Measurements from ENCODE around the gene ABCC9.

The ABCC9 gene

GRCh38 chr12:21851151-21851550, 90.1 kb downstream of the ABCC9 start:
- ChIA-PET POLR2A (no interaction called here), CTCF (no interaction called here)
- no peak for DNase-seq (ENCODE audit: extremely low spot score)
- TF ChIP-seq FOXM1 (IDR thresholded peaks at IDR 0.05; ENCODE audit: borderline replicate concordance): no peak

- CTCF ChIA-PET: no interaction called here
Observed at GRCh38 chr12:21850419-21850818, 90.8 kb downstream of the ABCC9 start.

GRCh38 chr12:21849878-21850277, 91.3 kb downstream of the ABCC9 start:
- TF ChIP-seq NFRKB (IDR thresholded peaks at IDR 0.05): no peak
- TF ChIP-seq PKNOX1 (IDR thresholded peaks at IDR 0.05): no peak
- no peak for TF ChIP-seq FOXM1 (IDR thresholded peaks at IDR 0.05; ENCODE audit: borderline replicate concordance)
- TF ChIP-seq ELF4 (IDR thresholded peaks at IDR 0.05): no peak
- no peak for TF ChIP-seq FOXA1 (IDR thresholded peaks at IDR 0.05)
- no peak for TF ChIP-seq ZNF384 (IDR thresholded peaks at IDR 0.05)
- TF ChIP-seq HDGF (IDR thresholded peaks at IDR 0.05; ENCODE audit: borderline replicate concordance): no peak
- no peak for TF ChIP-seq SP1 (IDR thresholded peaks at IDR 0.05)
- TF ChIP-seq CTBP1 (IDR thresholded peaks at IDR 0.05; ENCODE audit: borderline replicate concordance): no peak
- no peak for TF ChIP-seq BHLHE40 (IDR thresholded peaks at IDR 0.05; ENCODE audit: borderline replicate concordance)
- no peak for TF ChIP-seq TARDBP (IDR thresholded peaks at IDR 0.05)
- CTCF ChIA-PET: interaction anchor here (0.5 kb wide), 1 partner anchor 91 kb away, joined by 3 read pairs; no protein-coding TSS in a partner anchor
- DNase-seq (ENCODE audit: extremely low spot score): no peak
- POLR2A ChIA-PET: no interaction called here

More at GRCh38 chr12:21850419-21850818, 90.8 kb downstream of the ABCC9 start:
- POLR2A ChIA-PET: no interaction called here
- no peak for DNase-seq (ENCODE audit: extremely low spot score)
- no peak for TF ChIP-seq CTBP1 (IDR thresholded peaks at IDR 0.05; ENCODE audit: borderline replicate concordance)
- no peak for TF ChIP-seq FOXK2 (IDR thresholded peaks at IDR 0.05)
- TF ChIP-seq HDGF (IDR thresholded peaks at IDR 0.05; ENCODE audit: borderline replicate concordance): no peak
- no peak for TF ChIP-seq ZNF384 (IDR thresholded peaks at IDR 0.05)

GRCh38 chr12:21848192-21848591, 93.0 kb downstream of the ABCC9 start:
- TF ChIP-seq SP1 (IDR thresholded peaks at IDR 0.05) (no peak), SUZ12 (IDR thresholded peaks at IDR 0.05) (no peak), LEF1 (IDR thresholded peaks at IDR 0.05; ENCODE audit: borderline replicate concordance) (no peak), NFRKB (IDR thresholded peaks at IDR 0.05) (no peak), CTBP1 (IDR thresholded peaks at IDR 0.05; ENCODE audit: borderline replicate concordance) (no peak), FOXM1 (IDR thresholded peaks at IDR 0.05; ENCODE audit: borderline replicate concordance) (no peak)
- DNase-seq (ENCODE audit: extremely low spot score): no peak
- ChIA-PET CTCF (no interaction called here), POLR2A (no interaction called here)

GRCh38 chr12:21843795-21844194, 97.4 kb downstream of the ABCC9 start:
- TF ChIP-seq LEF1 (IDR thresholded peaks at IDR 0.05; ENCODE audit: borderline replicate concordance): no peak
- DNase-seq (ENCODE audit: extremely low spot score): no peak
- ChIA-PET POLR2A (no interaction called here), CTCF (interaction anchor here (0.9 kb wide), 1 partner anchor 102 kb away, joined by 4 read pairs; no protein-coding TSS in a partner anchor)

GRCh38 chr12:21839776-21840175, 101.5 kb downstream of the ABCC9 start:
- TF ChIP-seq NFRKB (IDR thresholded peaks at IDR 0.05) (no peak), BHLHE40 (IDR thresholded peaks at IDR 0.05; ENCODE audit: borderline replicate concordance) (no peak), FOXA1 (IDR thresholded peaks at IDR 0.05) (no peak), FOXK2 (IDR thresholded peaks at IDR 0.05) (no peak), ZNF384 (IDR thresholded peaks at IDR 0.05) (no peak), ELF4 (IDR thresholded peaks at IDR 0.05) (no peak), ARNT (IDR thresholded peaks at IDR 0.05) (no peak), HDGF (IDR thresholded peaks at IDR 0.05; ENCODE audit: borderline replicate concordance) (no peak), CTBP1 (IDR thresholded peaks at IDR 0.05; ENCODE audit: borderline replicate concordance) (no peak), TARDBP (IDR thresholded peaks at IDR 0.05) (no peak), SP1 (IDR thresholded peaks at IDR 0.05) (no peak), PKNOX1 (IDR thresholded peaks at IDR 0.05) (no peak), SUZ12 (IDR thresholded peaks at IDR 0.05) (no peak), L3MBTL2 (conservative IDR thresholded peaks at IDR 0.05) (no peak), LEF1 (IDR thresholded peaks at IDR 0.05; ENCODE audit: borderline replicate concordance) (no peak), FOXM1 (IDR thresholded peaks at IDR 0.05; ENCODE audit: borderline replicate concordance) (no peak)
- no peak for DNase-seq (ENCODE audit: extremely low spot score)
- CTCF ChIA-PET: no interaction called here
- POLR2A ChIA-PET: no interaction called here

- no peak for DNase-seq (ENCODE audit: extremely low spot score)
- TF ChIP-seq SP1 (IDR thresholded peaks at IDR 0.05): no peak
- POLR2A ChIA-PET: no interaction called here
- CTCF ChIA-PET: no interaction called here
Observed at GRCh38 chr12:21837847-21838246, 103.4 kb downstream of the ABCC9 start.

GRCh38 chr12:21831791-21832344, 109.4 kb downstream of the ABCC9 start:
- DNase-seq (ENCODE audit: extremely low spot score): no peak
- POLR2A ChIA-PET: no interaction called here
- no peak for TF ChIP-seq LEF1 (IDR thresholded peaks at IDR 0.05; ENCODE audit: borderline replicate concordance)
- no peak for TF ChIP-seq PKNOX1 (IDR thresholded peaks at IDR 0.05)
- no peak for TF ChIP-seq L3MBTL2 (conservative IDR thresholded peaks at IDR 0.05)
- no peak for TF ChIP-seq ZNF384 (IDR thresholded peaks at IDR 0.05)
- no peak for TF ChIP-seq CTBP1 (IDR thresholded peaks at IDR 0.05; ENCODE audit: borderline replicate concordance)
- no peak for TF ChIP-seq FOXK2 (IDR thresholded peaks at IDR 0.05)
- TF ChIP-seq BHLHE40 (IDR thresholded peaks at IDR 0.05; ENCODE audit: borderline replicate concordance): no peak
- TF ChIP-seq ARNT (IDR thresholded peaks at IDR 0.05): no peak
- CTCF ChIA-PET: no interaction called here

Data from HEK293T (cell line).